OCI-LY1 (cell line): ENCODE data around the gene TRAFD1.

Source experiments
- EZH2 ChIP-seq: fragments of 200-600 bp; sonication (generic), shearing (Covaris generic); IDR thresholded peaks from 2 replicates; pipeline ENCODE4 v1.8.0; 2017; ENCODE audit warnings: borderline replicate concordance, mixed run types, mild to moderate bottlenecking, antibody characterized with exemption, low read length, moderate library complexity, mixed read lengths
- TF ChIP-seq, protein P1 (sequence below): fragments of 200-600 bp; sonication (generic), shearing (Covaris generic); IDR thresholded peaks from 2 replicates; pipeline ENCODE4 v1.5.1; 2017; ENCODE audit warnings: mild to moderate bottlenecking, antibody characterized with exemption, low read length, moderate library complexity, mixed read lengths

DNA sequence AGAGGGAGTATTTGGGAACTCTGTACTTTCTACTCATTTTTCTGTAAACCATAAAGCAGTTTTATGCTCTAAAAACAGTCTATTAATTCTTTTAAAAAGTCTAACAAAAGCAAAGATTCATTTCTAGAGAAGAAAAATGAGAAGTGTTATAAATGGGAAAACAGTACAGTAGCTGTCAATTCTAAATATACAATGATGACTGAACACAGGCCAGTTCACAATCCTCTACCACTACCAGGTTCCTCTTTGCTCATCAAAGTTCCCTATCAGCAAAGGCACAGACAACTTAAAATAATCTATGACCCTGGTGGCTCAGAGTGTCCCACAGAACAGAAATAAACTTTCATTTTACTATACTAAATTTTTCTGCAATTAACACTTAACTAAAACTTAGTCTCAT lies 29.3 kb upstream of the TRAFD1 start:
- TF ChIP-seq, protein P1, sequence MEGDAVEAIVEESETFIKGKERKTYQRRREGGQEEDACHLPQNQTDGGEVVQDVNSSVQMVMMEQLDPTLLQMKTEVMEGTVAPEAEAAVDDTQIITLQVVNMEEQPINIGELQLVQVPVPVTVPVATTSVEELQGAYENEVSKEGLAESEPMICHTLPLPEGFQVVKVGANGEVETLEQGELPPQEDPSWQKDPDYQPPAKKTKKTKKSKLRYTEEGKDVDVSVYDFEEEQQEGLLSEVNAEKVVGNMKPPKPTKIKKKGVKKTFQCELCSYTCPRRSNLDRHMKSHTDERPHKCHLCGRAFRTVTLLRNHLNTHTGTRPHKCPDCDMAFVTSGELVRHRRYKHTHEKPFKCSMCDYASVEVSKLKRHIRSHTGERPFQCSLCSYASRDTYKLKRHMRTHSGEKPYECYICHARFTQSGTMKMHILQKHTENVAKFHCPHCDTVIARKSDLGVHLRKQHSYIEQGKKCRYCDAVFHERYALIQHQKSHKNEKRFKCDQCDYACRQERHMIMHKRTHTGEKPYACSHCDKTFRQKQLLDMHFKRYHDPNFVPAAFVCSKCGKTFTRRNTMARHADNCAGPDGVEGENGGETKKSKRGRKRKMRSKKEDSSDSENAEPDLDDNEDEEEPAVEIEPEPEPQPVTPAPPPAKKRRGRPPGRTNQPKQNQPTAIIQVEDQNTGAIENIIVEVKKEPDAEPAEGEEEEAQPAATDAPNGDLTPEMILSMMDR, result no peak
- TF ChIP-seq EZH2, result no peak
